GM12878 (cell line): Measurements from ENCODE around the gene EPB41L1. TPM values are rescaled to one million over a fixed set of nuclear protein-coding genes. Genes with fewer than 3 reads are reported as not detected.

Experiments
- CREB1 ChIP-seq: IDR thresholded peaks from 2 replicates; pipeline ENCODE4 v1.6.1; 2012; ENCODE audit warnings: low read depth, mild to moderate bottlenecking, inconsistent platforms
- DPF2 ChIP-seq: fragments of 450-650 bp; IDR thresholded peaks from 2 replicates; pipeline ENCODE4 v1.6.1; 2017; ENCODE audit warnings: mild to moderate bottlenecking
- NR2C1 ChIP-seq: fragments of 450-650 bp; IDR thresholded peaks from 2 replicates; pipeline ENCODE4 v1.6.1; 2017; ENCODE audit warnings: antibody characterized with exemption, mild to moderate bottlenecking, moderate library complexity
- POLR2A ChIP-seq: IDR thresholded peaks from 2 replicates; pipeline ENCODE4 v1.6.1; 2011; ENCODE audit warnings: low read depth, mild to moderate bottlenecking, low read length
- SP1 ChIP-seq: IDR thresholded peaks from one replicate; pipeline ENCODE4 v1.6.1; 2011; ENCODE audit warnings: low read depth, low read length
- ZNF207 ChIP-seq: fragments of 450-650 bp; IDR thresholded peaks from 2 replicates; pipeline ENCODE4 v1.6.1; 2014; ENCODE audit warnings: antibody characterized with exemption, mild to moderate bottlenecking, borderline replicate concordance
- polyA plus RNA-seq, 11 experiments: library from polyadenylated mRNA; depleted of rRNA in 4 of 11; unstranded in 6 of 11; stranded (reverse) in 5 of 11; fragments of >200 nt; fragmentation: Nextera tagmentation in 4 of 11; fragmentation: Illumina TruSeq in 1 of 11; extraction: Ambion mirVana in 4 of 11; extraction: Trizol in 1 of 11; gene quantifications; 1 replicate in 1 of 11; 2 replicates in 10 of 11; pipeline versions ENCODE4 v1.2.1 to v1.2.3, GENCODE V29; 2011 to 2016; ENCODE audit warnings: inconsistent platforms in 2 of 11, missing spikeins in 2 of 11, low read depth in 1 of 11
- total RNA-seq, 4 experiments: library from RNA; depleted of rRNA in 3 of 4; stranded (reverse); fragments of >200 nt in 3 of 4; fragmentation: Illumina TruSeq in 1 of 4; extraction: Trizol in 1 of 4; gene quantifications; 2 replicates each; pipeline versions ENCODE4 v1.2.1 to v1.2.3, GENCODE V29; 2013 to 2021
- TF ChIP-seq, protein P1 (sequence below): fragments of 450-650 bp; IDR thresholded peaks from 2 replicates; pipeline ENCODE4 v1.6.1; 2017; ENCODE audit warnings: mild to moderate bottlenecking, moderate library complexity
- TF ChIP-seq, protein P2 (sequence below): IDR thresholded peaks from 2 replicates; pipeline ENCODE4 v1.6.1; 2012; ENCODE audit warnings: low read depth, low read length, improper control_type of control experiment
- TF ChIP-seq, protein P3 (sequence below): fragments of 450-650 bp; IDR thresholded peaks from 2 replicates; pipeline ENCODE4 v1.6.1; 2017; ENCODE audit warnings: low read depth, mild to moderate bottlenecking, moderate library complexity
- TF ChIP-seq, protein P4 (sequence below): IDR thresholded peaks from 2 replicates; pipeline ENCODE4 v1.6.1; 2011; ENCODE audit warnings: borderline replicate concordance, low read depth, mild to moderate bottlenecking, moderate library complexity, mixed read lengths, low read length; ENCODE audit not compliant: insufficient read depth; ENCODE audit errors: extremely low read length
- TF ChIP-seq, protein P5 (sequence below): fragments of 450-650 bp; conservative IDR thresholded peaks from 2 replicates; pipeline ENCODE4 v1.6.1; 2017; ENCODE audit warnings: mild to moderate bottlenecking, moderate library complexity

Gene EPB41L1
- total and polyA plus RNA-seq, 10 of the 15 experiments (the other 5 are each of a cell fraction or from before 2014, with no cell fraction given): 0.08 to 3.2 (median 0.31) TPM

DNA sequence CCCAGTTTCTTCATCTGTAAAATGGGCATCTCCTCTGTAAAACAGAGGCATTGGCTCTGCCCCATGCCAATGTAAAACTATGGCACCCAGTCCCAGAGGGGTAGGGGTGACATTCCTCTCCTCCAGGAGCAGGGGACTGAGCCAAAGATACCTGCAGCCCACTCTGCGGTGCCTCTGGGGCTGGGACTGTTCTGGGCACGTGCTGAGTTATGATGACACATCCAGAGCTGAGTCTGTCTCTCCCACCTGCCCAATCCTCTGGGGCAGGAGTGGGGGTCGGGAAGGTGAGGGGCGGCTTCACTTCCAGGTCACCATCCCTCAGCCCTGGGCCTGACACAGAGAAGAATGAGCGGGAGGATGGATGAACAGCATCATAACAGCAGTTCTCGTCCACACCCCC lies 111.6 kb downstream of the EPB41L1 start (continued):
- TF ChIP-seq, protein P1, sequence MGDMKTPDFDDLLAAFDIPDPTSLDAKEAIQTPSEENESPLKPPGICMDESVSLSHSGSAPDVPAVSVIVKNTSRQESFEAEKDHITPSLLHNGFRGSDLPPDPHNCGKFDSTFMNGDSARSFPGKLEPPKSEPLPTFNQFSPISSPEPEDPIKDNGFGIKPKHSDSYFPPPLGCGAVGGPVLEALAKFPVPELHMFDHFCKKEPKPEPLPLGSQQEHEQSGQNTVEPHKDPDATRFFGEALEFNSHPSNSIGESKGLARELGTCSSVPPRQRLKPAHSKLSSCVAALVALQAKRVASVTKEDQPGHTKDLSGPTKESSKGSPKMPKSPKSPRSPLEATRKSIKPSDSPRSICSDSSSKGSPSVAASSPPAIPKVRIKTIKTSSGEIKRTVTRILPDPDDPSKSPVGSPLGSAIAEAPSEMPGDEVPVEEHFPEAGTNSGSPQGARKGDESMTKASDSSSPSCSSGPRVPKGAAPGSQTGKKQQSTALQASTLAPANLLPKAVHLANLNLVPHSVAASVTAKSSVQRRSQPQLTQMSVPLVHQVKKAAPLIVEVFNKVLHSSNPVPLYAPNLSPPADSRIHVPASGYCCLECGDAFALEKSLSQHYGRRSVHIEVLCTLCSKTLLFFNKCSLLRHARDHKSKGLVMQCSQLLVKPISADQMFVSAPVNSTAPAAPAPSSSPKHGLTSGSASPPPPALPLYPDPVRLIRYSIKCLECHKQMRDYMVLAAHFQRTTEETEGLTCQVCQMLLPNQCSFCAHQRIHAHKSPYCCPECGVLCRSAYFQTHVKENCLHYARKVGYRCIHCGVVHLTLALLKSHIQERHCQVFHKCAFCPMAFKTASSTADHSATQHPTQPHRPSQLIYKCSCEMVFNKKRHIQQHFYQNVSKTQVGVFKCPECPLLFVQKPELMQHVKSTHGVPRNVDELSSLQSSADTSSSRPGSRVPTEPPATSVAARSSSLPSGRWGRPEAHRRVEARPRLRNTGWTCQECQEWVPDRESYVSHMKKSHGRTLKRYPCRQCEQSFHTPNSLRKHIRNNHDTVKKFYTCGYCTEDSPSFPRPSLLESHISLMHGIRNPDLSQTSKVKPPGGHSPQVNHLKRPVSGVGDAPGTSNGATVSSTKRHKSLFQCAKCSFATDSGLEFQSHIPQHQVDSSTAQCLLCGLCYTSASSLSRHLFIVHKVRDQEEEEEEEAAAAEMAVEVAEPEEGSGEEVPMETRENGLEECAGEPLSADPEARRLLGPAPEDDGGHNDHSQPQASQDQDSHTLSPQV: no peak
- TF ChIP-seq, protein P2, sequence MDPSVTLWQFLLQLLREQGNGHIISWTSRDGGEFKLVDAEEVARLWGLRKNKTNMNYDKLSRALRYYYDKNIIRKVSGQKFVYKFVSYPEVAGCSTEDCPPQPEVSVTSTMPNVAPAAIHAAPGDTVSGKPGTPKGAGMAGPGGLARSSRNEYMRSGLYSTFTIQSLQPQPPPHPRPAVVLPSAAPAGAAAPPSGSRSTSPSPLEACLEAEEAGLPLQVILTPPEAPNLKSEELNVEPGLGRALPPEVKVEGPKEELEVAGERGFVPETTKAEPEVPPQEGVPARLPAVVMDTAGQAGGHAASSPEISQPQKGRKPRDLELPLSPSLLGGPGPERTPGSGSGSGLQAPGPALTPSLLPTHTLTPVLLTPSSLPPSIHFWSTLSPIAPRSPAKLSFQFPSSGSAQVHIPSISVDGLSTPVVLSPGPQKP: no peak
- TF ChIP-seq, protein P3, sequence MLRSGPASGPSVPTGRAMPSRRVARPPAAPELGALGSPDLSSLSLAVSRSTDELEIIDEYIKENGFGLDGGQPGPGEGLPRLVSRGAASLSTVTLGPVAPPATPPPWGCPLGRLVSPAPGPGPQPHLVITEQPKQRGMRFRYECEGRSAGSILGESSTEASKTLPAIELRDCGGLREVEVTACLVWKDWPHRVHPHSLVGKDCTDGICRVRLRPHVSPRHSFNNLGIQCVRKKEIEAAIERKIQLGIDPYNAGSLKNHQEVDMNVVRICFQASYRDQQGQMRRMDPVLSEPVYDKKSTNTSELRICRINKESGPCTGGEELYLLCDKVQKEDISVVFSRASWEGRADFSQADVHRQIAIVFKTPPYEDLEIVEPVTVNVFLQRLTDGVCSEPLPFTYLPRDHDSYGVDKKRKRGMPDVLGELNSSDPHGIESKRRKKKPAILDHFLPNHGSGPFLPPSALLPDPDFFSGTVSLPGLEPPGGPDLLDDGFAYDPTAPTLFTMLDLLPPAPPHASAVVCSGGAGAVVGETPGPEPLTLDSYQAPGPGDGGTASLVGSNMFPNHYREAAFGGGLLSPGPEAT: no peak
- TF ChIP-seq DPF2: no peak
- no peak for TF ChIP-seq SP1
- TF ChIP-seq CREB1: no peak
- TF ChIP-seq, protein P4, sequence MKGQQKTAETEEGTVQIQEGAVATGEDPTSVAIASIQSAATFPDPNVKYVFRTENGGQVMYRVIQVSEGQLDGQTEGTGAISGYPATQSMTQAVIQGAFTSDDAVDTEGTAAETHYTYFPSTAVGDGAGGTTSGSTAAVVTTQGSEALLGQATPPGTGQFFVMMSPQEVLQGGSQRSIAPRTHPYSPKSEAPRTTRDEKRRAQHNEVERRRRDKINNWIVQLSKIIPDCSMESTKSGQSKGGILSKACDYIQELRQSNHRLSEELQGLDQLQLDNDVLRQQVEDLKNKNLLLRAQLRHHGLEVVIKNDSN: no peak
- no peak for TF ChIP-seq ZNF207
- TF ChIP-seq, protein P5, sequence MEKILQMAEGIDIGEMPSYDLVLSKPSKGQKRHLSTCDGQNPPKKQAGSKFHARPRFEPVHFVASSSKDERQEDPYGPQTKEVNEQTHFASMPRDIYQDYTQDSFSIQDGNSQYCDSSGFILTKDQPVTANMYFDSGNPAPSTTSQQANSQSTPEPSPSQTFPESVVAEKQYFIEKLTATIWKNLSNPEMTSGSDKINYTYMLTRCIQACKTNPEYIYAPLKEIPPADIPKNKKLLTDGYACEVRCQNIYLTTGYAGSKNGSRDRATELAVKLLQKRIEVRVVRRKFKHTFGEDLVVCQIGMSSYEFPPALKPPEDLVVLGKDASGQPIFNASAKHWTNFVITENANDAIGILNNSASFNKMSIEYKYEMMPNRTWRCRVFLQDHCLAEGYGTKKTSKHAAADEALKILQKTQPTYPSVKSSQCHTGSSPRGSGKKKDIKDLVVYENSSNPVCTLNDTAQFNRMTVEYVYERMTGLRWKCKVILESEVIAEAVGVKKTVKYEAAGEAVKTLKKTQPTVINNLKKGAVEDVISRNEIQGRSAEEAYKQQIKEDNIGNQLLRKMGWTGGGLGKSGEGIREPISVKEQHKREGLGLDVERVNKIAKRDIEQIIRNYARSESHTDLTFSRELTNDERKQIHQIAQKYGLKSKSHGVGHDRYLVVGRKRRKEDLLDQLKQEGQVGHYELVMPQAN: no peak
- TF ChIP-seq POLR2A: no peak
- no peak for TF ChIP-seq NR2C1
